ENCODE measurements around the gene FRMD7.

The FRMD7 gene

GRCh38 chrX:132118358-132118757 lies 9.5 kb downstream of the FRMD7 start:
- no peak for TF ChIP-seq REST (IDR thresholded peaks at IDR 0.05; ENCODE audit: insufficient read depth in 1 of 2, low read depth in 2 of 2, low read length in 2 of 2)
- no peak for TF ChIP-seq TAF1 (IDR thresholded peaks at IDR 0.05; ENCODE audit: borderline replicate concordance, insufficient read depth, low read length)
- TF ChIP-seq POLR2AphosphoS5 (IDR thresholded peaks at IDR 0.05; ENCODE audit: low read depth, low read length): no peak

- no peak for TF ChIP-seq POLR2AphosphoS5 (IDR thresholded peaks at IDR 0.05; ENCODE audit: low read depth, low read length)
These were observed 12.0 kb downstream of the FRMD7 start for GRCh38 chrX:132115792-132116191.

GRCh38 chrX:132114607-132115006 lies 13.2 kb downstream of the FRMD7 start:
- no peak for TF ChIP-seq FOXP2 (optimal IDR thresholded peaks at IDR 0.05; ENCODE audit: borderline replicate concordance, extremely low read depth, extremely low read length, insufficient read depth)
- no peak for TF ChIP-seq SIN3A (IDR thresholded peaks at IDR 0.05; ENCODE audit: borderline replicate concordance, insufficient read depth, low read length)
- TF ChIP-seq REST (IDR thresholded peaks at IDR 0.05; ENCODE audit: insufficient read depth in 1 of 2, low read depth in 2 of 2, low read length in 2 of 2): no peak
- TF ChIP-seq POLR2AphosphoS5 (IDR thresholded peaks at IDR 0.05; ENCODE audit: low read depth, low read length): no peak
- no peak for TF ChIP-seq TAF1 (IDR thresholded peaks at IDR 0.05; ENCODE audit: borderline replicate concordance, insufficient read depth, low read length)

GRCh38 chrX:132107291-132107690 lies 20.5 kb downstream of the FRMD7 start:
- TF ChIP-seq SIN3A (IDR thresholded peaks at IDR 0.05; ENCODE audit: borderline replicate concordance, insufficient read depth, low read length) (no peak), TAF1 (IDR thresholded peaks at IDR 0.05; ENCODE audit: borderline replicate concordance, insufficient read depth, low read length) (no peak), POLR2AphosphoS5 (IDR thresholded peaks at IDR 0.05; ENCODE audit: low read depth, low read length) (no peak), FOXP2 (optimal IDR thresholded peaks at IDR 0.05; ENCODE audit: borderline replicate concordance, extremely low read depth, extremely low read length, insufficient read depth) (no peak)

GRCh38 chrX:132101799-132102198 lies 26.0 kb downstream of the FRMD7 start:
- TF ChIP-seq FOXP2 (optimal IDR thresholded peaks at IDR 0.05; ENCODE audit: borderline replicate concordance, extremely low read depth, extremely low read length, insufficient read depth): no peak
- no peak for TF ChIP-seq POLR2AphosphoS5 (IDR thresholded peaks at IDR 0.05; ENCODE audit: low read depth, low read length)
- TF ChIP-seq SIN3A (IDR thresholded peaks at IDR 0.05; ENCODE audit: borderline replicate concordance, insufficient read depth, low read length): no peak
- no peak for TF ChIP-seq TAF1 (IDR thresholded peaks at IDR 0.05; ENCODE audit: borderline replicate concordance, insufficient read depth, low read length)
- TF ChIP-seq REST (IDR thresholded peaks at IDR 0.05; ENCODE audit: insufficient read depth in 1 of 2, low read depth in 2 of 2, low read length in 2 of 2): no peak

GRCh38 chrX:132101206-132101605 lies 26.6 kb downstream of the FRMD7 start:
- TF ChIP-seq TAF1 (IDR thresholded peaks at IDR 0.05; ENCODE audit: borderline replicate concordance, insufficient read depth, low read length) (no peak), REST (IDR thresholded peaks at IDR 0.05; ENCODE audit: insufficient read depth in 1 of 2, low read depth in 2 of 2, low read length in 2 of 2) (no peak), SIN3A (IDR thresholded peaks at IDR 0.05; ENCODE audit: borderline replicate concordance, insufficient read depth, low read length) (no peak), FOXP2 (optimal IDR thresholded peaks at IDR 0.05; ENCODE audit: borderline replicate concordance, extremely low read depth, extremely low read length, insufficient read depth) (no peak), POLR2AphosphoS5 (IDR thresholded peaks at IDR 0.05; ENCODE audit: low read depth, low read length) (no peak)
